H1 (cell line): ENCODE results near the gene SCNN1A. TPM values are rescaled to one million over a fixed set of nuclear protein-coding genes. Genes with fewer than 3 reads are reported as not detected.

Experiments
- ATF3 ChIP-seq: IDR thresholded peaks from 2 replicates; pipeline ENCODE4 v1.6.1; 2011; ENCODE audit warnings: low read depth, mild to moderate bottlenecking, low read length; ENCODE audit not compliant: insufficient read depth
- BACH1 ChIP-seq: IDR thresholded peaks from 2 replicates; pipeline ENCODE4 v1.6.1; 2012; ENCODE audit warnings: low read length, improper control_type of control experiment
- CHD7 ChIP-seq: fragments of 300-600 bp; sonication (generic); IDR thresholded peaks from 2 replicates; pipeline ENCODE4 v1.7.1; 2012; ENCODE audit warnings: low read length, moderate library complexity, mild to moderate bottlenecking, inconsistent platforms; ENCODE audit not compliant: insufficient replicate concordance
- MAX ChIP-seq: IDR thresholded peaks from 2 replicates; pipeline ENCODE4 v1.6.1; 2012; ENCODE audit warnings: inconsistent platforms
- NANOG ChIP-seq: IDR thresholded peaks from 2 replicates; pipeline ENCODE4 v1.6.1; 2011; ENCODE audit warnings: low read length, low read depth, mild to moderate bottlenecking, inconsistent platforms; ENCODE audit not compliant: insufficient read depth, poor library complexity, severe bottlenecking
- SIN3A ChIP-seq, 2 experiments: IDR thresholded peaks in 1 of 2; conservative IDR thresholded peaks in 1 of 2; 2 replicates each; pipeline ENCODE4 v1.6.1; 2011 to 2012; ENCODE audit warnings: low read length in 2 of 2, improper control_type of control experiment in 1 of 2, low read depth in 1 of 2, mild to moderate bottlenecking in 1 of 2
- SIRT6 ChIP-seq: IDR thresholded peaks from one replicate; pipeline ENCODE4 v1.7.1; 2012; ENCODE audit warnings: low read length, inconsistent platforms
- TAF1 ChIP-seq: IDR thresholded peaks from 2 replicates; pipeline ENCODE4 v1.6.1; 2011; ENCODE audit warnings: mild to moderate bottlenecking, low read depth, low read length
- TEAD4 ChIP-seq: IDR thresholded peaks from 2 replicates; pipeline ENCODE4 v1.6.1; 2012; ENCODE audit warnings: low read depth, low read length, inconsistent platforms, mixed read lengths
- polyA plus RNA-seq, 7 experiments: library from polyadenylated mRNA; depleted of rRNA in 3 of 7; stranded (reverse) in 5 of 7; unstranded in 2 of 7; fragments of >200 nt in 5 of 7; fragments of 200-250 nt in 2 of 7; gene quantifications; 1 replicate in 5 of 7; 2 replicates in 1 of 7; 4 replicates in 1 of 7; pipeline versions ENCODE4 v1.2.1 to v1.2.3, GENCODE V29; 2011 to 2013; ENCODE audit warnings: missing spikeins in 2 of 7, mixed read lengths in 2 of 7
- total RNA-seq: library from RNA; stranded (reverse); fragmentation: NEBNext Ultra II Directional; extraction: Animal tissue kit (Norgen Biotek cat#: 25700); gene quantifications from 2 replicates; pipeline ENCODE4 v1.2.1, GENCODE V29; 2021

Gene SCNN1A
- total and polyA plus RNA-seq, 2 of the 8 experiments (the other 6 are each of a cell fraction or from before 2014, with no cell fraction given): 85.5 to 156 TPM

GRCh38 chr12:6336079-6336888 lies 39.1 kb downstream of the SCNN1A start (continued):
- no peak for TF ChIP-seq NANOG
- peak; percentile 99 for TF ChIP-seq BACH1
- peak; percentile 57; the same call in 1 of the 2 replicates for TF ChIP-seq TAF1
- TF ChIP-seq SIRT6: no peak
- TF ChIP-seq SIN3A (conservative IDR thresholded peaks at IDR 0.05 in 1 of 2, IDR thresholded peaks at IDR 0.05 in 1 of 2; ENCODE audit: low read depth in 1 of 2, low read length in 2 of 2): peak; percentile 16 to 76; a peak in 3 of 4 replicates
- TF ChIP-seq ATF3: 0 out of 2 replicates have a peak, but pooled peaks have one; percentile 1
- TF ChIP-seq MAX: peak; percentile 89
- no peak for TF ChIP-seq CHD7
- peak; percentile 24; the same call in 1 of the 2 replicates for TF ChIP-seq TEAD4
